ENCODE data around the gene INPP5E.

DNA sequence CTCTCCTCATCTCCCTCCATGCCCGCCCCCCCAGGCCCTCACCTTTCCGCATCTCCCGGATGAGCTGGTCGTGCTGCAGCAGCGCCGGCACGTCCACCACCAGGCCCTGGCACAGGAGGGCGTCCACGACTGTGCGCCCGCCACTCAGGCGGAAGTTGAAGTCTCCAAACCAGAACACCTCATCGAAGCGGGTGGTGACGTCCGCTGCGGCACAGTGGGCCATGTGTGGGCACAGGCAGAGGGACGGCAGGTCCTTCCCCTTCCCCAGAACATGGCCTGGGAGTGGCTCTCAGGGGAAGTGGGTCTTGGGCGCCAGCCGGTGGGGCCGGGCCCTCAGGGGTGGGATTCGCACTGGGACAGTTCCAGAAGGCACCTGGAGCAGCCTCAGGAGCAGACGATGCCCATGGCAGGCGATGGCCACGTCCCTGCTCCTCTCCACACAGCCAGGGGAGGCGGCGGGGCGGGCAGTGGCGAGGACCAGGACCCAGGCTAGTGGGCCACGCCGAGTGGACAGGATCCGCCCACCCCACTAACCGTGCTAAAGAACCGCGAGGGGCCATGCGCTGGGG, 7.8 kb downstream of the INPP5E start:
- no peak for TF ChIP-seq EZH2 (IDR thresholded peaks at IDR 0.05; ENCODE audit: low read length, missing control alignments)
- TF ChIP-seq, protein P1, sequence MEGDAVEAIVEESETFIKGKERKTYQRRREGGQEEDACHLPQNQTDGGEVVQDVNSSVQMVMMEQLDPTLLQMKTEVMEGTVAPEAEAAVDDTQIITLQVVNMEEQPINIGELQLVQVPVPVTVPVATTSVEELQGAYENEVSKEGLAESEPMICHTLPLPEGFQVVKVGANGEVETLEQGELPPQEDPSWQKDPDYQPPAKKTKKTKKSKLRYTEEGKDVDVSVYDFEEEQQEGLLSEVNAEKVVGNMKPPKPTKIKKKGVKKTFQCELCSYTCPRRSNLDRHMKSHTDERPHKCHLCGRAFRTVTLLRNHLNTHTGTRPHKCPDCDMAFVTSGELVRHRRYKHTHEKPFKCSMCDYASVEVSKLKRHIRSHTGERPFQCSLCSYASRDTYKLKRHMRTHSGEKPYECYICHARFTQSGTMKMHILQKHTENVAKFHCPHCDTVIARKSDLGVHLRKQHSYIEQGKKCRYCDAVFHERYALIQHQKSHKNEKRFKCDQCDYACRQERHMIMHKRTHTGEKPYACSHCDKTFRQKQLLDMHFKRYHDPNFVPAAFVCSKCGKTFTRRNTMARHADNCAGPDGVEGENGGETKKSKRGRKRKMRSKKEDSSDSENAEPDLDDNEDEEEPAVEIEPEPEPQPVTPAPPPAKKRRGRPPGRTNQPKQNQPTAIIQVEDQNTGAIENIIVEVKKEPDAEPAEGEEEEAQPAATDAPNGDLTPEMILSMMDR (conservative IDR thresholded peaks at IDR 0.05 in 1 of 2, IDR thresholded peaks at IDR 0.05 in 1 of 2; ENCODE audit: low read depth in 1 of 2, low read length in 2 of 2) = no peak
